HepG2 (cell line): ENCODE measurements around the gene S100A16. TPM values are rescaled to one million over a fixed set of nuclear protein-coding genes. Genes with fewer than 3 reads are reported as not detected.

ENCODE experiments used
- BRCA1 ChIP-seq: sonication (generic); formaldehyde crosslinking; IDR thresholded peaks from 2 replicates; pipeline ENCODE4 v1.4.0; 2020; ENCODE audit warnings: missing genetic modification reagents
- DZIP1 ChIP-seq: sonication (generic); formaldehyde crosslinking; IDR thresholded peaks from 2 replicates; pipeline ENCODE4 v1.5.0; 2020; ENCODE audit warnings: mild to moderate bottlenecking, missing genetic modification reagents
- HDAC1 ChIP-seq: sonication (generic); formaldehyde crosslinking; IDR thresholded peaks from 2 replicates; pipeline ENCODE4 v1.5.1; 2020; ENCODE audit warnings: mild to moderate bottlenecking, missing genetic modification reagents
- HNF1A ChIP-seq, 2 experiments: sonication (generic) in 1 of 2; formaldehyde crosslinking in 1 of 2; IDR thresholded peaks; 2 replicates each; pipeline versions ENCODE4 v1.4.0 to v1.6.1; 2016 to 2020; ENCODE audit warnings: borderline replicate concordance in 1 of 2, low read depth in 1 of 2, mild to moderate bottlenecking in 1 of 2, missing genetic modification reagents in 1 of 2
- PHF20 ChIP-seq: sonication (generic); formaldehyde crosslinking; IDR thresholded peaks from 2 replicates; pipeline ENCODE4 v1.5.0; 2020; ENCODE audit warnings: mild to moderate bottlenecking, missing genetic modification reagents
- SP1 ChIP-seq, 2 experiments: fragments of 450-650 bp in 1 of 2; sonication (generic) in 1 of 2; formaldehyde crosslinking in 1 of 2; IDR thresholded peaks; 2 replicates each; pipeline versions ENCODE4 v1.4.0 to v1.6.1; 2016 to 2020; ENCODE audit warnings: missing genetic modification reagents in 1 of 2
- U2AF2 ChIP-seq: fragments of 200-400 bp; formaldehyde crosslinking; IDR thresholded peaks from 2 replicates; pipeline ENCODE4 v1.6.1; 2017; ENCODE audit warnings: low read depth, mild to moderate bottlenecking, low read length
- ZNF235 ChIP-seq: sonication (generic); formaldehyde crosslinking; IDR thresholded peaks from 2 replicates; pipeline ENCODE4 v1.8.1; 2023; ENCODE audit warnings: mild to moderate bottlenecking, missing genetic modification reagents, borderline replicate concordance
- ZNF263 ChIP-seq: sonication (generic); formaldehyde crosslinking; IDR thresholded peaks from 2 replicates; pipeline ENCODE4 v1.4.0; 2020; ENCODE audit warnings: missing genetic modification reagents
- ZNF691 ChIP-seq: sonication (generic); formaldehyde crosslinking; IDR thresholded peaks from 2 replicates; pipeline ENCODE4 v1.4.0; 2020; ENCODE audit warnings: missing genetic modification reagents, low read depth, mild to moderate bottlenecking, borderline replicate concordance
- ZNF703 ChIP-seq: sonication (generic); formaldehyde crosslinking; IDR thresholded peaks from 2 replicates; pipeline ENCODE4 v1.5.1; 2020; ENCODE audit warnings: missing genetic modification reagents, mild to moderate bottlenecking, moderate library complexity, borderline replicate concordance
- ZUFSP ChIP-seq: sonication (generic); formaldehyde crosslinking; IDR thresholded peaks from 2 replicates; pipeline ENCODE4 v1.9.0; 2021; ENCODE audit warnings: missing genetic modification reagents, mild to moderate bottlenecking, borderline replicate concordance
- polyA plus RNA-seq, 8 experiments: library from polyadenylated mRNA; depleted of rRNA in 3 of 8; stranded (reverse) in 7 of 8; unstranded in 1 of 8; fragments of >200 nt; fragmentation: Illumina TruSeq in 4 of 8; extraction: Trizol in 4 of 8; gene quantifications; 2 replicates each; pipeline versions ENCODE4 v1.2.1 to v1.2.3, GENCODE V29; 2011 to 2016; ENCODE audit warnings: low read depth in 4 of 8, missing spikeins in 1 of 8, mixed read lengths in 1 of 8; ENCODE audit not compliant: insufficient read depth in 1 of 8
- total RNA-seq, 5 experiments: library from RNA; depleted of rRNA; stranded (reverse); fragments of >200 nt; fragmentation: Illumina TruSeq; extraction: Trizol; gene quantifications; 2 replicates each; pipeline ENCODE4 v1.2.3, GENCODE V29; 2016; ENCODE audit warnings: low read depth in 1 of 5
- TF ChIP-seq, protein P1 (sequence below): sonication (generic); formaldehyde crosslinking; IDR thresholded peaks from 2 replicates; pipeline ENCODE4 v1.5.1; 2020; ENCODE audit warnings: mild to moderate bottlenecking, moderate library complexity, missing genetic modification reagents

Gene S100A16
- total and polyA plus RNA-seq, 2 of the 13 experiments (the other 11 are each of a cell fraction or from before 2014, with no cell fraction given), result 46.0 to 195 TPM

DNA sequence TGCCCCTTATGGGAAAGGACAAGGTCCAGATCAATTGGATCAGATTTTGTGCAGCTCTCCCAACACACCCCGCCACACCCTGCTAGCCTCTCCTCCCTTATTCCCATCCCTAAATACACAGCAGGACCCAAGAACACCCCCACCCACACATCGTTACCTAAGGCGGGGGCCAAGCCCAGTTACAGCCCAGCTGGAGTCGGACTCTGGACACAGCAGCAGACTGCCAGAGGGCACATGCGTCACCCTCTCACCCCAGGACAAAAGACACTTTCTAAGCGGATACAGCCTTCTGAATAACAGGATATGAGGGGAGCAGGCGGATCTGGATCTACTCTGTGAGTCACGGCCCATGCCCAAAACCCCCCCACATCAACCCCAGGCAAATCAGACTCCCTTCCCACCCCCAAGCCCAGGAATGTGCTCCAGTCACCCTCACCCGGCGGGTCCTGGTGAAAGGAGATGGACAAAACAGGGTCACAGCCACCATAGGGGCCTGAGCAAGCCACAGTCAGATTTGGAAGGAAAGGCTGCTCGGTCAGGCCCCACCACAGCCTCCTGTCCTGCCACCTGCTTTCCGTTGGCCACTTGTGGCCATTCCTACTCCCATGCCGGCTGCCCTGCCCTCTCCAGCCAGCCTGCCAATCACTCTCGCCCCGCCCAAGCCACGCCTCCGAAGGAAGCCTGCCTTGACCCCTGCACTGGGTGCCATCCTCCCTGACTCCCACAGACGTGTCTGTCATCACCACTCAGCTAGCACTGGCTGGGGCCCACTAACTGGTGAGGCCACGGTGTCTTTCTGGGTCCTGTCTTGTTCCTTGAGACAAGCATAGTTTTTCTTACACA, 4.0 kb downstream of the S100A16 start (continued):
- TF ChIP-seq HNF1A (IDR thresholded peaks at IDR 0.05; ENCODE audit: low read depth), result peak; percentile 40; the same call in 1 of the 2 replicates
- TF ChIP-seq HNF1A (CRISPR knock-in tag; IDR thresholded peaks at IDR 0.05; ENCODE audit: borderline replicate concordance), result peak; percentile 67; the same call in 1 of the 2 replicates
- no peak for TF ChIP-seq BRCA1 (CRISPR knock-in tag)
- TF ChIP-seq DZIP1 (CRISPR knock-in tag), result peak; percentile 35; the same call in 1 of the 2 replicates
- TF ChIP-seq ZNF263, result peak; percentile 32; the same call in 1 of the 2 replicates
- no peak for TF ChIP-seq ZNF235
- no peak for TF ChIP-seq ZNF703 (CRISPR knock-in tag)
- TF ChIP-seq ZNF691 (CRISPR knock-in tag), result no peak
- TF ChIP-seq, protein P1, sequence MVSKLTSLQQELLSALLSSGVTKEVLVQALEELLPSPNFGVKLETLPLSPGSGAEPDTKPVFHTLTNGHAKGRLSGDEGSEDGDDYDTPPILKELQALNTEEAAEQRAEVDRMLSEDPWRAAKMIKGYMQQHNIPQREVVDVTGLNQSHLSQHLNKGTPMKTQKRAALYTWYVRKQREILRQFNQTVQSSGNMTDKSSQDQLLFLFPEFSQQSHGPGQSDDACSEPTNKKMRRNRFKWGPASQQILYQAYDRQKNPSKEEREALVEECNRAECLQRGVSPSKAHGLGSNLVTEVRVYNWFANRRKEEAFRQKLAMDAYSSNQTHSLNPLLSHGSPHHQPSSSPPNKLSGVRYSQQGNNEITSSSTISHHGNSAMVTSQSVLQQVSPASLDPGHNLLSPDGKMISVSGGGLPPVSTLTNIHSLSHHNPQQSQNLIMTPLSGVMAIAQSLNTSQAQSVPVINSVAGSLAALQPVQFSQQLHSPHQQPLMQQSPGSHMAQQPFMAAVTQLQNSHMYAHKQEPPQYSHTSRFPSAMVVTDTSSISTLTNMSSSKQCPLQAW (CRISPR knock-in tag), result peak; percentile 89
- TF ChIP-seq ZUFSP, result no peak
- TF ChIP-seq PHF20 (CRISPR knock-in tag), result peak; percentile 16; the same call in 1 of the 2 replicates
- peak; percentile 83 for TF ChIP-seq HDAC1 (CRISPR knock-in tag)
- no peak for TF ChIP-seq U2AF2
- TF ChIP-seq SP1 (IDR thresholded peaks at IDR 0.05), result no peak
- peak; percentile 85 for TF ChIP-seq SP1 (CRISPR knock-in tag; IDR thresholded peaks at IDR 0.05)
